Measurements from ENCODE around the gene CCL27. TPM values are rescaled to one million over a fixed set of nuclear protein-coding genes. Genes with fewer than 3 reads are reported as not detected.

CCL27 gene, protein sequence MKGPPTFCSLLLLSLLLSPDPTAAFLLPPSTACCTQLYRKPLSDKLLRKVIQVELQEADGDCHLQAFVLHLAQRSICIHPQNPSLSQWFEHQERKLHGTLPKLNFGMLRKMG
- 1 to 10 TPM in 1 of 4 donors, not detected in 3; 1.7 TPM for total RNA-seq

DNA sequence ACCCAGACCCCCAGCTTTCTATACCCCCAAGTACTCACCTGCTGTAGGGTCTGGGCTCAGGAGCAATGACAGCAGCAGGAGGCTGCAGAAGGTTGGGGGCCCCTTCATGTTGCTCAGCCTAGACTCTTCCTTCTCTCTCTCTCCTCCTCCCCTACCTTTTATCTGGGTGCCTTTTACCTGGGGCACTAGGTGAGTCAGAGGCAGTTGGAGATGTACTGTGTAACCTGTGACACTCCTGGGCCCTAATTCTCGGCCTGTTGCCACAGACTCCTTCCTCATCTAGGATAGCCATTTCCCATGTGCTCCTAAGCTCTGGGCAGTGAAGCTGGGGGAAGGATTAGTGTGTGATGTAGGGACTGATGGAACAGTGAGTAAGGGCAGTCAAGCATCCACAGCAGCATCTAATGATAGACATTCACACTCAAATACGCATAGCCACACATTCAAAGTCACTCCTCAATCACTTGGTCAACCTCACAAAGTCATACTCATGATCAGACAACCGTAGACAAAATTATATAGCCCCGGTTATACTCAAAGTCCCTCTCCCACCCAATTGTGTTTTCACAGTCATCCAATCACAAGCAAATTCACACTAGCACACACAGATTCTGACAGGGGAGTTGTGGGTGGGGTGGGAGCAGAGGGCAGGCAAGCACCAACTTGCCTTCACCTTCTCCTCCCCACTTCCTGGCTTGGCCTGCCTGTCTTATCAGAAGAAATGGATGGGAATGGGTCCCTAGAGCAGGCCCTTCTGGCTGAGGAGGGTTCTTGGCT lies at the start of gene CCL27:
Gene CCL27 (minus strand): TSS at position 132 of the 777 bp plus-strand sequence. CDS start 24 bp downstream, at position 108.
- H3K4me1 ChIP-seq: peaks cover 0 to 4% of the 10 kb centered on the region in 2 donors
- H3K36me3 ChIP-seq: peaks cover 0 to 6% of the 10 kb centered on the region in 2 donors
- H3K4me3 ChIP-seq: no peak within 1 kb of the TSS
- no peaks in the 10 kb centered on the region for H3K27me3 ChIP-seq
- DNase-seq (no peak), ATAC-seq (no peak)
- TF ChIP-seq POLR2A (IDR thresholded peaks at IDR 0.05): no peak
- TF ChIP-seq, protein P1, sequence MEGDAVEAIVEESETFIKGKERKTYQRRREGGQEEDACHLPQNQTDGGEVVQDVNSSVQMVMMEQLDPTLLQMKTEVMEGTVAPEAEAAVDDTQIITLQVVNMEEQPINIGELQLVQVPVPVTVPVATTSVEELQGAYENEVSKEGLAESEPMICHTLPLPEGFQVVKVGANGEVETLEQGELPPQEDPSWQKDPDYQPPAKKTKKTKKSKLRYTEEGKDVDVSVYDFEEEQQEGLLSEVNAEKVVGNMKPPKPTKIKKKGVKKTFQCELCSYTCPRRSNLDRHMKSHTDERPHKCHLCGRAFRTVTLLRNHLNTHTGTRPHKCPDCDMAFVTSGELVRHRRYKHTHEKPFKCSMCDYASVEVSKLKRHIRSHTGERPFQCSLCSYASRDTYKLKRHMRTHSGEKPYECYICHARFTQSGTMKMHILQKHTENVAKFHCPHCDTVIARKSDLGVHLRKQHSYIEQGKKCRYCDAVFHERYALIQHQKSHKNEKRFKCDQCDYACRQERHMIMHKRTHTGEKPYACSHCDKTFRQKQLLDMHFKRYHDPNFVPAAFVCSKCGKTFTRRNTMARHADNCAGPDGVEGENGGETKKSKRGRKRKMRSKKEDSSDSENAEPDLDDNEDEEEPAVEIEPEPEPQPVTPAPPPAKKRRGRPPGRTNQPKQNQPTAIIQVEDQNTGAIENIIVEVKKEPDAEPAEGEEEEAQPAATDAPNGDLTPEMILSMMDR (IDR thresholded peaks at IDR 0.05 in 4 of 5, conservative IDR thresholded peaks at IDR 0.05 in 1 of 5): no peak
- in situ Hi-C loops (cut with MboI; ENCODE audit: low sequenced_read_pairs in 4 of 4): loop anchor here in 1 of 4 donors (25.0 kb wide), 1 partner anchor 425 kb away; the partner anchor contains the start of genes FANCG and PIGO
- H3K27ac ChIP-seq: peak within 1 kb of the TSS in 1 of 4 donors; percentile 99
- intact Hi-C loops (cut with DNase I; ENCODE audit: low total_unique reads): no loop called here
- no peaks in the 10 kb centered on the region for H3K9me3 ChIP-seq

DNA sequence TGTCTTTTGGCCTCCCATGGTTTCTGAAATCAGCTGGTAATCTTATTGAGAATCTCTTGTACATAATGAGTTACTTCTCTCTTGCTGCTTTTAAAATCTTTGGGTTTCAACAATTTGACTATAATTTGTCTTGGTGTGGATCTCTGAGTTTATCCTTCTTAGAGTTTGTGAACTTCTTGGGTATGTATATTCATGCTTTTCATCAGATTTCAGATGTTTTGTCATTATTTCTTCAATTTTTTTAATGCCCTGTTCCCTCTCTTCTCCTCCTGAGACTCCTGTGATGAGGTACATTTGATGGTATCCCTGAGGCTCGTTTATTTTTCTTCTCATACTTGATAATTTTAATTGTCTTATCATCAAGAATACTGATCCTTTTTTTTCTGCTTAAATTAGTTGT lies 49.7 kb upstream of the CCL27 start:
- no peak for DNase-seq
- no peaks in the 10 kb centered on the region for H3K36me3 ChIP-seq
- H3K27ac ChIP-seq: no peak overlapping the region
- no peak for TF ChIP-seq POLR2A (IDR thresholded peaks at IDR 0.05)
- TF ChIP-seq, protein P1 (IDR thresholded peaks at IDR 0.05 in 4 of 5, conservative IDR thresholded peaks at IDR 0.05 in 1 of 5): no peak
- no peaks in the 10 kb centered on the region for H3K9me3 ChIP-seq
- intact Hi-C loops (cut with DNase I; ENCODE audit: low total_unique reads) (no loop called here), in situ Hi-C loops (cut with MboI; ENCODE audit: low sequenced_read_pairs in 4 of 4) (no loop called here)
- H3K4me1 ChIP-seq: peaks cover 9 to 15% of the 10 kb centered on the region in 2 donors
- no peaks in the 10 kb centered on the region for H3K27me3 ChIP-seq
- no peak for ATAC-seq
- no peak overlapping the region for H3K4me3 ChIP-seq

DNA sequence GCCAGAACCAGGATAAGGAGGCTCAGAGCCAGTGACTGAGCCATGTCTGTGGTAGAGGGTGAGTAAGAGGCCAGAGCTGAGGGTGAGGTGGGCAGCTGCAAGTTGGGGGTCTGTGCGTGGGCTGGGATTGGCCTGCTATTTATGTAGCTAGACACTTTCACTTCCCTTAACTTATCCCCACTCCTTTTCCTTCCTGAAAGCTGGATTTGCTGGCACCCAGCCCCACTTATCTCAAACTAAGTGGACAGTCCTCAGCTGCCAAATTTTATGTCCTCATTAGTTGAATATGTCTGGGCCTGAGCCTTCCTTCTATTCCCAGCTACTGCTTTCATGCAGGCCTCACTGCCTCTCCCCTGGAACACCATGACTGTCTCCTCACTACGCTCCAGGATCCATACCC lies 47.6 kb upstream of the CCL27 start, which contains the start of gene CCL21:
Gene CCL21 (minus strand): TSS at position 114 of the 400 bp plus-strand sequence. CDS start 70 bp downstream, at position 44.
- Histone ChIP-seq H3K27ac (no peak within 1 kb of the TSS), H3K36me3 (no peaks in the 10 kb centered on the region), H3K9me3 (no peaks in the 10 kb centered on the region), H3K4me1 (peaks cover 9 to 13% of the 10 kb centered on the region in 2 donors), H3K27me3 (no peaks in the 10 kb centered on the region), H3K4me3 (no peak within 1 kb of the TSS)
- no peak for DNase-seq
- intact Hi-C loops (cut with DNase I; ENCODE audit: low total_unique reads): no loop called here
- in situ Hi-C loops (cut with MboI; ENCODE audit: low sequenced_read_pairs in 4 of 4): no loop called here
- no peak for TF ChIP-seq POLR2A (IDR thresholded peaks at IDR 0.05)
- TF ChIP-seq, protein P1 (IDR thresholded peaks at IDR 0.05 in 4 of 5, conservative IDR thresholded peaks at IDR 0.05 in 1 of 5): no peak
- ATAC-seq: no peak

DNA sequence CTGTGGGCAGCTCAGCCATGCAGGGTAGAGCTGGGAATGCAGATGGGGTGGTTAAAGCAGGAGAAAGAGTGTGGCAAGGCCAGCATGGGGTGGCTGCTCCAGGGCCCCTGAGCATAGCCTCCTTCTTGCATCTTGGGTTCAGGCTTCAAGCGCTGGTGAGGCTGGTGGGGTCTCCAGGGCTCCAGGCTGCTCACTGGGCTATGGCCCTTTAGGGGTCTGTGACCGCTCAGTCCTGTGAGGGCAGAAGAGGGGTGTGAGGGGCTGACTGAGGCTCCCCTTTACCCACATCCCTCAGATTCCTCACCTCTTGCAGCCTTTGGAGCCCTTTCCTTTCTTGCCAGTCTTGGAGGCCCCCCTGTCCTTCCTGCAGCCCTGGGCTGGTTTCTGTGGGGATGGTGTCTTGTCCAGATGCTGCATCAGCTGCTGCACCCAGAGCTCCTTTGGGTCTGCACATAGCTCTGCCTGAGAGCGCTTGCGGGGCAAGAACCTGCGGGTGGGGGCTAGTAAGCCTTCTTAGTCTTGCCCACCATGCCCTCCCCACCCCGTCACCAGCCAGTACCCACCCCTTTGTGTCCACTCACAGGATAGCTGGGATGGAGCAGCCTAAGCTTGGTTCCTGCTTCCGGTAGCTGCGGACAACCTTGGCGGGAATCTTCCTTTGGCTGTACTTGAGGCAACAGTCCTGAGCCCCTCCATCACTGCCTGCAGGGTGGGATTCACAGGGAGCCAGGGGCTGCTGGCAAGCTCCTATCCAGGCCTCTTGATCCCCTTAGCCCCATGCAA lies 46.9 kb upstream of the CCL27 start:
- no peak for TF ChIP-seq POLR2A (IDR thresholded peaks at IDR 0.05)
- TF ChIP-seq, protein P1 (IDR thresholded peaks at IDR 0.05 in 4 of 5, conservative IDR thresholded peaks at IDR 0.05 in 1 of 5): no peak
- H3K27ac ChIP-seq: no peak overlapping the region
- no peak for ATAC-seq
- intact Hi-C loops (cut with DNase I; ENCODE audit: low total_unique reads): no loop called here
- H3K9me3 ChIP-seq: no peaks in the 10 kb centered on the region
- H3K4me3 ChIP-seq: no peak overlapping the region
- peaks cover 6 to 7% of the 10 kb centered on the region in 2 donors for H3K4me1 ChIP-seq
- H3K36me3 ChIP-seq: no peaks in the 10 kb centered on the region
- in situ Hi-C loops (cut with MboI; ENCODE audit: low sequenced_read_pairs in 4 of 4): loop anchor here in 1 of 4 donors (10.0 kb wide), 1 partner anchor 65 kb away; the partner anchor contains the start of gene GALT
- H3K27me3 ChIP-seq: no peaks in the 10 kb centered on the region
- DNase-seq: no peak
